HepG2 (cell line): Measurements from ENCODE around the gene SLX1A. TPM values are rescaled to one million over a fixed set of nuclear protein-coding genes. Genes with fewer than 3 reads are reported as not detected.

ENCODE experiments used
- AFF4 ChIP-seq: sonication (generic); formaldehyde crosslinking; IDR thresholded peaks from 2 replicates; pipeline ENCODE4 v1.4.0; 2020; ENCODE audit warnings: missing genetic modification reagents
- CREB1 ChIP-seq, 2 experiments: fragments of 450-650 bp in 1 of 2; IDR thresholded peaks; 2 replicates each; pipeline ENCODE4 v1.6.1; 2016 to 2017; ENCODE audit warnings: control low read depth in 1 of 2, mild to moderate bottlenecking in 1 of 2, missing compliant biosample characterization in 1 of 2, missing genetic modification characterization in 1 of 2
- FOXK2 ChIP-seq: fragments of 450-650 bp; IDR thresholded peaks from 2 replicates; pipeline ENCODE4 v1.6.1; 2016
- HOXA5 ChIP-seq: sonication (generic); formaldehyde crosslinking; IDR thresholded peaks from 2 replicates; pipeline ENCODE4 v1.4.0; 2020; ENCODE audit warnings: missing genetic modification reagents
- IKZF5 ChIP-seq: IDR thresholded peaks from 2 replicates; pipeline ENCODE4 v1.6.1; 2018; ENCODE audit warnings: missing genetic modification reagents, mild to moderate bottlenecking, missing compliant biosample characterization
- MXD4 ChIP-seq: IDR thresholded peaks from 2 replicates; pipeline ENCODE4 v1.6.1; 2016; ENCODE audit warnings: mild to moderate bottlenecking, missing biosample characterization, missing genetic modification reagents
- NR2F2 ChIP-seq: IDR thresholded peaks from 2 replicates; pipeline ENCODE4 v1.6.1; 2012; ENCODE audit warnings: low read depth, inconsistent platforms, borderline replicate concordance
- SKIL ChIP-seq: sonication (generic); formaldehyde crosslinking; IDR thresholded peaks from 2 replicates; pipeline ENCODE4 v1.8.0; 2022; ENCODE audit warnings: missing genetic modification reagents, mild to moderate bottlenecking, moderate library complexity, borderline replicate concordance
- ZBTB34 ChIP-seq: sonication (generic); formaldehyde crosslinking; IDR thresholded peaks from 2 replicates; pipeline ENCODE4 v1.8.0; 2022; ENCODE audit warnings: mild to moderate bottlenecking, missing genetic modification reagents
- ZBTB46 ChIP-seq: sonication (generic); formaldehyde crosslinking; IDR thresholded peaks from 2 replicates; pipeline ENCODE4 v1.4.0; 2020; ENCODE audit warnings: mild to moderate bottlenecking, missing genetic modification reagents, borderline replicate concordance
- ZFX ChIP-seq: sonication (generic); formaldehyde crosslinking; IDR thresholded peaks from 2 replicates; pipeline ENCODE4 v1.4.0; 2020; ENCODE audit warnings: mild to moderate bottlenecking, low read depth, missing genetic modification reagents, moderate library complexity
- ZNF207 ChIP-seq: fragments of 450-650 bp; IDR thresholded peaks from 2 replicates; pipeline ENCODE4 v1.6.1; 2016; ENCODE audit warnings: antibody characterized with exemption, borderline replicate concordance
- ZNF549 ChIP-seq: sonication (generic); formaldehyde crosslinking; IDR thresholded peaks from 2 replicates; pipeline ENCODE4 v1.5.0; 2020; ENCODE audit warnings: missing genetic modification reagents
- ZNF800 ChIP-seq: sonication (generic); formaldehyde crosslinking; IDR thresholded peaks from 2 replicates; pipeline ENCODE4 v1.4.0; 2020; ENCODE audit warnings: missing genetic modification reagents
- polyA plus RNA-seq, 8 experiments: library from polyadenylated mRNA; depleted of rRNA in 3 of 8; stranded (reverse) in 7 of 8; unstranded in 1 of 8; fragments of >200 nt; fragmentation: Illumina TruSeq in 4 of 8; extraction: Trizol in 4 of 8; gene quantifications; 2 replicates each; pipeline versions ENCODE4 v1.2.1 to v1.2.3, GENCODE V29; 2011 to 2016; ENCODE audit warnings: low read depth in 4 of 8, missing spikeins in 1 of 8, mixed read lengths in 1 of 8; ENCODE audit not compliant: insufficient read depth in 1 of 8
- total RNA-seq, 5 experiments: library from RNA; depleted of rRNA; stranded (reverse); fragments of >200 nt; fragmentation: Illumina TruSeq; extraction: Trizol; gene quantifications; 2 replicates each; pipeline ENCODE4 v1.2.3, GENCODE V29; 2016; ENCODE audit warnings: low read depth in 1 of 5

Gene SLX1A
- total and polyA plus RNA-seq, 2 of the 13 experiments (the other 11 are each of a cell fraction or from before 2014, with no cell fraction given): 12.0 to 37.1 TPM

- TF ChIP-seq ZNF800 (CRISPR knock-in tag) (peak; percentile 41; the same call in 1 of the 2 replicates), NR2F2 (no peak), IKZF5 (CRISPR knock-in tag) (no peak), FOXK2 (no peak), ZBTB46 (CRISPR knock-in tag) (no peak), SKIL (no peak), ZNF549 (no peak), ZBTB34 (CRISPR knock-in tag) (no peak), CREB1 (IDR thresholded peaks at IDR 0.05) (no peak), CREB1 (CRISPR knock-in tag; IDR thresholded peaks at IDR 0.05) (no peak), AFF4 (CRISPR knock-in tag) (no peak), MXD4 (CRISPR knock-in tag) (no peak; the same call in 1 of the 2 replicates), HOXA5 (CRISPR knock-in tag) (0 out of 2 replicates have a peak, but pooled peaks have one; percentile 64), ZFX (CRISPR knock-in tag) (peak; percentile 83), ZNF207 (no peak)
These were observed 10.2 kb upstream of the SLX1A start, which contains the start of gene CORO1A (continued) for GRCh38 chr16:30183233-30184095.
